HepG2 (cell line): Measurements from ENCODE around the gene IGF2BP3.

Experiments
- AHR ChIP-seq: IDR thresholded peaks from 2 replicates; pipeline ENCODE4 v1.6.1; 2018; ENCODE audit warnings: missing genetic modification reagents, missing compliant biosample characterization
- CBX2 ChIP-seq, 2 experiments: fragments of 200-600 bp in 1 of 2; sonication (generic); formaldehyde crosslinking in 1 of 2; IDR thresholded peaks; 2 replicates each; pipeline versions ENCODE4 v1.7.0 to v1.8.1; 2018 to 2022; ENCODE audit warnings: low read depth in 2 of 2, low read length in 1 of 2, mild to moderate bottlenecking in 1 of 2, missing genetic modification reagents in 1 of 2
- PRPF4 ChIP-seq: fragments of 200-400 bp; formaldehyde crosslinking; IDR thresholded peaks from 2 replicates; pipeline ENCODE4 v1.6.1; 2016; ENCODE audit warnings: low read length, low read depth; ENCODE audit not compliant: poor library complexity, severe bottlenecking
- TP53 ChIP-seq: sonication (generic); formaldehyde crosslinking; conservative IDR thresholded peaks from 2 replicates; pipeline ENCODE4 v1.4.0; 2020; ENCODE audit warnings: missing genetic modification reagents
- ZNF180 ChIP-seq: sonication (generic); formaldehyde crosslinking; IDR thresholded peaks from 2 replicates; pipeline ENCODE4 v1.4.0; 2020; ENCODE audit warnings: low read depth, missing genetic modification reagents, borderline replicate concordance
- TF ChIP-seq, protein P1 (sequence below): sonication (generic); formaldehyde crosslinking; IDR thresholded peaks from 2 replicates; pipeline ENCODE4 v1.8.1; 2023; ENCODE audit warnings: mild to moderate bottlenecking, missing genetic modification reagents, borderline replicate concordance
- TF ChIP-seq, protein P2 (sequence below): sonication (generic); formaldehyde crosslinking; IDR thresholded peaks from 2 replicates; pipeline ENCODE4 v1.4.0; 2020; ENCODE audit warnings: missing genetic modification reagents
- TF ChIP-seq, protein P3 (sequence below): sonication (generic); formaldehyde crosslinking; IDR thresholded peaks from 2 replicates; pipeline ENCODE4 v1.5.0; 2020; ENCODE audit warnings: mild to moderate bottlenecking, missing genetic modification reagents, moderate library complexity

DNA sequence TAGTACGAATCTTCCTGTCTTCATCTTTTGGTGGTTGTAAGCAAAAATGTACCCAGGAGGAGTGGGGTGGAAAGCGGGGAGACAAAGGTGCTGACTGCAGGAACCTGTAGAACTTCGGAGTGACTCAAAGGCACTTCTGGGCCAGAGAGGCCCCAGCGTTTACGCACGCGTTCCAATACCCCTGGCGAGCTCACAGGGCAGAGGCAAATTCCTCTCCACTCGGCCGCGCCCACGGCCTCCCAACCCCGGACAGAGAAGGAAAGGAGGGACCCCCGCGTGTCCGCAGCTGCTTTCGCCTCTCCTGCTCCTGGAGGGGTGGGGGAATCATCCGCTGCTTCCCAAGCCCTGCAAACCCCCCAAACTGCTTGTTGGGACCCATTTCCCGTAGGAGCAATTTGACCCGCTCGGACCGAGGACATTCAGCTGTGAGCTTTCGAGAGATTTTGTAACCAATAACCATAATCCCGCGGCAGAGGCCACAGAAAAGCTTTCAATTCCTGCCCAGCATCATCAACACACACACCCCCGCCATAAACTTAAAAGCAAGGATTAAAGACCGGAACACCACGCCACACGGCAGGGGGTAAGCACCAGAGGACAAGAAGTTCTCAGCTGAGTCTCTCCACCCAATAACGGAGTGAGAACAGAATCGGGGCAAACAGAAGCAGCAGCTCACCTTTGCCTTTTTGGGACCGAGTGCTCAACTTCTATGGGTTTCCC lies 2.3 kb downstream of the IGF2BP3 start:
- no peak for TF ChIP-seq TP53
- TF ChIP-seq CBX2 (IDR thresholded peaks at IDR 0.05; ENCODE audit: low read depth, low read length): no peak
- no peak for TF ChIP-seq CBX2 (CRISPR knock-in tag; IDR thresholded peaks at IDR 0.05; ENCODE audit: low read depth)
- TF ChIP-seq, protein P1, sequence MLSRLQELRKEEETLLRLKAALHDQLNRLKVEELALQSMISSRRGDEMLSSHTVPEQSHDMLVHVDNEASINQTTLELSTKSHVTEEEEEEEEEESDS (CRISPR knock-in tag): no peak
- TF ChIP-seq ZNF180 (CRISPR knock-in tag): no peak
- no peak for TF ChIP-seq AHR (CRISPR knock-in tag)
- TF ChIP-seq, protein P2, sequence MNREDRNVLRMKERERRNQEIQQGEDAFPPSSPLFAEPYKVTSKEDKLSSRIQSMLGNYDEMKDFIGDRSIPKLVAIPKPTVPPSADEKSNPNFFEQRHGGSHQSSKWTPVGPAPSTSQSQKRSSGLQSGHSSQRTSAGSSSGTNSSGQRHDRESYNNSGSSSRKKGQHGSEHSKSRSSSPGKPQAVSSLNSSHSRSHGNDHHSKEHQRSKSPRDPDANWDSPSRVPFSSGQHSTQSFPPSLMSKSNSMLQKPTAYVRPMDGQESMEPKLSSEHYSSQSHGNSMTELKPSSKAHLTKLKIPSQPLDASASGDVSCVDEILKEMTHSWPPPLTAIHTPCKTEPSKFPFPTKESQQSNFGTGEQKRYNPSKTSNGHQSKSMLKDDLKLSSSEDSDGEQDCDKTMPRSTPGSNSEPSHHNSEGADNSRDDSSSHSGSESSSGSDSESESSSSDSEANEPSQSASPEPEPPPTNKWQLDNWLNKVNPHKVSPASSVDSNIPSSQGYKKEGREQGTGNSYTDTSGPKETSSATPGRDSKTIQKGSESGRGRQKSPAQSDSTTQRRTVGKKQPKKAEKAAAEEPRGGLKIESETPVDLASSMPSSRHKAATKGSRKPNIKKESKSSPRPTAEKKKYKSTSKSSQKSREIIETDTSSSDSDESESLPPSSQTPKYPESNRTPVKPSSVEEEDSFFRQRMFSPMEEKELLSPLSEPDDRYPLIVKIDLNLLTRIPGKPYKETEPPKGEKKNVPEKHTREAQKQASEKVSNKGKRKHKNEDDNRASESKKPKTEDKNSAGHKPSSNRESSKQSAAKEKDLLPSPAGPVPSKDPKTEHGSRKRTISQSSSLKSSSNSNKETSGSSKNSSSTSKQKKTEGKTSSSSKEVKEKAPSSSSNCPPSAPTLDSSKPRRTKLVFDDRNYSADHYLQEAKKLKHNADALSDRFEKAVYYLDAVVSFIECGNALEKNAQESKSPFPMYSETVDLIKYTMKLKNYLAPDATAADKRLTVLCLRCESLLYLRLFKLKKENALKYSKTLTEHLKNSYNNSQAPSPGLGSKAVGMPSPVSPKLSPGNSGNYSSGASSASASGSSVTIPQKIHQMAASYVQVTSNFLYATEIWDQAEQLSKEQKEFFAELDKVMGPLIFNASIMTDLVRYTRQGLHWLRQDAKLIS (CRISPR knock-in tag): no peak
- TF ChIP-seq, protein P3, sequence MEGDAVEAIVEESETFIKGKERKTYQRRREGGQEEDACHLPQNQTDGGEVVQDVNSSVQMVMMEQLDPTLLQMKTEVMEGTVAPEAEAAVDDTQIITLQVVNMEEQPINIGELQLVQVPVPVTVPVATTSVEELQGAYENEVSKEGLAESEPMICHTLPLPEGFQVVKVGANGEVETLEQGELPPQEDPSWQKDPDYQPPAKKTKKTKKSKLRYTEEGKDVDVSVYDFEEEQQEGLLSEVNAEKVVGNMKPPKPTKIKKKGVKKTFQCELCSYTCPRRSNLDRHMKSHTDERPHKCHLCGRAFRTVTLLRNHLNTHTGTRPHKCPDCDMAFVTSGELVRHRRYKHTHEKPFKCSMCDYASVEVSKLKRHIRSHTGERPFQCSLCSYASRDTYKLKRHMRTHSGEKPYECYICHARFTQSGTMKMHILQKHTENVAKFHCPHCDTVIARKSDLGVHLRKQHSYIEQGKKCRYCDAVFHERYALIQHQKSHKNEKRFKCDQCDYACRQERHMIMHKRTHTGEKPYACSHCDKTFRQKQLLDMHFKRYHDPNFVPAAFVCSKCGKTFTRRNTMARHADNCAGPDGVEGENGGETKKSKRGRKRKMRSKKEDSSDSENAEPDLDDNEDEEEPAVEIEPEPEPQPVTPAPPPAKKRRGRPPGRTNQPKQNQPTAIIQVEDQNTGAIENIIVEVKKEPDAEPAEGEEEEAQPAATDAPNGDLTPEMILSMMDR: no peak
- no peak for TF ChIP-seq PRPF4
